H1 (cell line): Measurements from ENCODE around the gene TOB1. TPM values are rescaled to one million over a fixed set of nuclear protein-coding genes. Genes with fewer than 3 reads are reported as not detected.

Source experiments
- CTCF ChIA-PET: fragments of 300-600 bp; sonication (Branson Sonifier 250); formaldehyde crosslinking; loops from one replicate; lab custom pipeline; 2021; ENCODE audit not compliant: partially characterized antibody; lab: Charles Lee
- POLR2A ChIA-PET: fragments of 300-600 bp; sonication (Branson Sonifier 250); formaldehyde crosslinking; loops from one replicate; lab custom pipeline; 2021; ENCODE audit warnings: inconsistent platforms; ENCODE audit not compliant: partially characterized antibody; lab: Charles Lee
- DNase-seq, 2 experiments: peaks; one replicate each; pipeline versions ENCODE4 v3.0.0 to v3.0.0-alpha.2; 2010 to 2022; ENCODE audit warnings: low spot score in 2 of 2, low read depth in 1 of 2, mixed read lengths in 1 of 2
- FAIRE-seq: peaks from 2 replicates; lab custom pipeline; 2011; peaks lifted over from hg19 to GRCh38; lab: Jason Lieb, UNC
- H2AFZ ChIP-seq: 2 replicates; pipeline ENCODE4 v1.8.1; 2012; ENCODE audit warnings: low read length, inconsistent platforms
- H2AK5ac ChIP-seq: 2 replicates; pipeline ENCODE4 v1.6.1; 2013; ENCODE audit warnings: low read depth, low read length
- H2BK120ac ChIP-seq: replicated peaks from 2 replicates; pipeline ENCODE3; 2013; ENCODE audit warnings: low read depth, low read length, inconsistent platforms
- H2BK12ac ChIP-seq: 2 replicates; pipeline ENCODE4 v1.6.1; 2013; ENCODE audit warnings: low read depth, low read length
- H2BK15ac ChIP-seq: 2 replicates; pipeline ENCODE4 v1.6.1; 2013; ENCODE audit warnings: low read length
- H2BK20ac ChIP-seq: 2 replicates; pipeline ENCODE4 v1.6.1; 2013; ENCODE audit warnings: low read length
- H2BK5ac ChIP-seq: 2 replicates; pipeline ENCODE4 v1.6.1; 2013; ENCODE audit warnings: low read depth, low read length
- H3K14ac ChIP-seq: 2 replicates; pipeline ENCODE4 v1.6.1; 2013; ENCODE audit warnings: inconsistent platforms; ENCODE audit not compliant: insufficient read length
- H3K18ac ChIP-seq: 2 replicates; pipeline ENCODE4 v1.6.1; 2013; ENCODE audit warnings: low read length; ENCODE audit errors: extremely low read depth
- H3K23ac ChIP-seq: 2 replicates; pipeline ENCODE4 v1.6.1; 2013; ENCODE audit warnings: inconsistent platforms; ENCODE audit not compliant: insufficient read length
- H3K23me2 ChIP-seq: 2 replicates; pipeline ENCODE4 v1.6.1; 2013; ENCODE audit warnings: low read depth, low read length
- H3K27ac ChIP-seq: 2 replicates; pipeline ENCODE4 v1.6.1; 2011; ENCODE audit warnings: low read depth, low read length, inconsistent platforms
- H3K27me3 ChIP-seq, 4 experiments: replicated peaks in 1 of 4; 1 replicate in 1 of 4; 2 replicates in 3 of 4; pipeline versions ENCODE4 v1.6.1 to v1.8.1; 2011 to 2013; ENCODE audit warnings: low read length in 3 of 4, mild to moderate bottlenecking in 3 of 4, inconsistent platforms in 2 of 4, mixed read lengths in 2 of 4, moderate library complexity in 1 of 4; ENCODE audit not compliant: control insufficient read depth in 3 of 4, insufficient read depth in 3 of 4; ENCODE audit errors: extremely low read depth in 1 of 4
- H3K36me3 ChIP-seq, 4 experiments: 2 replicates each; pipeline versions ENCODE4 v1.6.1 to v1.8.1; 2011 to 2013; ENCODE audit warnings: mild to moderate bottlenecking in 4 of 4, low read length in 3 of 4, moderate library complexity in 2 of 4, control low read depth in 1 of 4, inconsistent platforms in 1 of 4; ENCODE audit not compliant: insufficient read depth in 4 of 4, control insufficient read depth in 2 of 4
- H3K4ac ChIP-seq: replicated peaks from 2 replicates; pipeline ENCODE3; 2013; ENCODE audit warnings: low read length, low read depth, mixed read lengths, inconsistent platforms; ENCODE audit not compliant: insufficient read length
- H3K4me1 ChIP-seq, 4 experiments: replicated peaks in 1 of 4; 1 replicate in 1 of 4; 2 replicates in 3 of 4; pipeline versions ENCODE4 v1.6.1 to v1.8.1; 2011 to 2013; ENCODE audit warnings: low read length in 3 of 4, inconsistent platforms in 2 of 4, mixed read lengths in 1 of 4; ENCODE audit not compliant: insufficient read depth in 4 of 4, control insufficient read depth in 3 of 4
- H3K4me2 ChIP-seq, 2 experiments: 2 replicates each; pipeline versions ENCODE4 v1.6.1 to v1.8.1; 2011 to 2013; ENCODE audit warnings: low read depth in 2 of 2, low read length in 2 of 2, control low read depth in 1 of 2, inconsistent platforms in 1 of 2, mild to moderate bottlenecking in 1 of 2; ENCODE audit not compliant: insufficient read depth in 1 of 2
- H3K4me3 ChIP-seq, 4 experiments: fragments of 200-600, 300-600 bp in 1 of 4; sonication (generic), shearing (Covaris generic), sonication (Bioruptor Twin) in 1 of 4; 2 replicates each; pipeline versions ENCODE4 v1.5.1 to v1.8.1; 2011 to 2016; ENCODE audit warnings: low read length in 4 of 4, low read depth in 3 of 4, control low read depth in 2 of 4, inconsistent platforms in 2 of 4, mild to moderate bottlenecking in 2 of 4, mixed read lengths in 1 of 4, moderate library complexity in 1 of 4; ENCODE audit not compliant: insufficient read depth in 2 of 4; ENCODE audit errors: extremely low read depth in 1 of 4
- H3K56ac ChIP-seq: replicated peaks from 2 replicates; pipeline ENCODE3; 2013; ENCODE audit warnings: low read depth, mild to moderate bottlenecking, mixed read lengths, low read length, inconsistent platforms; ENCODE audit not compliant: insufficient read length
- H3K79me1 ChIP-seq: 2 replicates; pipeline ENCODE4 v1.6.1; 2013; ENCODE audit warnings: low read depth, low read length, control low read depth
- H3K79me2 ChIP-seq, 2 experiments: 2 replicates each; pipeline versions ENCODE4 v1.6.1 to v1.8.1; 2012 to 2013; ENCODE audit warnings: low read length in 2 of 2, mild to moderate bottlenecking in 2 of 2, inconsistent platforms in 1 of 2; ENCODE audit not compliant: insufficient read depth in 2 of 2, control insufficient read depth in 1 of 2
- H3K9ac ChIP-seq, 4 experiments: replicated peaks in 1 of 4; 1 replicate in 1 of 4; 2 replicates in 3 of 4; pipeline versions ENCODE4 v1.6.1 to v1.8.1; 2011 to 2013; ENCODE audit warnings: low read depth in 3 of 4, low read length in 3 of 4, control low read depth in 2 of 4, mild to moderate bottlenecking in 2 of 4, moderate library complexity in 2 of 4, inconsistent platforms in 1 of 4; ENCODE audit errors: extremely low read depth in 1 of 4
- H3K9me3 ChIP-seq, 2 experiments: 2 replicates each; pipeline versions ENCODE4 v1.6.1 to v1.8.1; 2012 to 2013; ENCODE audit warnings: mild to moderate bottlenecking in 2 of 2, moderate library complexity in 2 of 2, control low read depth in 1 of 2, inconsistent platforms in 1 of 2, low read depth in 1 of 2, low read length in 1 of 2, mixed read lengths in 1 of 2; ENCODE audit not compliant: insufficient read depth in 2 of 2
- H4K20me1 ChIP-seq, 2 experiments: replicated peaks in 1 of 2; 2 replicates each; pipeline versions ENCODE3 to v1.8.1; 2011 to 2013; ENCODE audit warnings: inconsistent platforms in 2 of 2, low read length in 2 of 2, mild to moderate bottlenecking in 1 of 2; ENCODE audit not compliant: insufficient read depth in 2 of 2, control insufficient read depth in 1 of 2
- H4K5ac ChIP-seq: 2 replicates; pipeline ENCODE4 v1.6.1; 2013; ENCODE audit warnings: low read length, low read depth, mixed read lengths, inconsistent platforms; ENCODE audit not compliant: insufficient read length
- H4K8ac ChIP-seq: 2 replicates; pipeline ENCODE4 v1.8.0; 2013; ENCODE audit warnings: mild to moderate bottlenecking, moderate library complexity, low read length, inconsistent platforms; ENCODE audit not compliant: insufficient read depth; ENCODE audit errors: extremely low read depth
- H4K91ac ChIP-seq: replicated peaks from 2 replicates; pipeline ENCODE3; 2013; ENCODE audit warnings: low read length, mixed read lengths, inconsistent platforms; ENCODE audit not compliant: insufficient read length
- BRCA1 ChIP-seq: IDR thresholded peaks from 2 replicates; pipeline ENCODE4 v1.6.1; 2012; ENCODE audit warnings: low read depth, low read length, improper control_type of control experiment
- CTBP2 ChIP-seq: IDR thresholded peaks from 2 replicates; pipeline ENCODE4 v1.7.0; 2011; ENCODE audit warnings: borderline replicate concordance, mild to moderate bottlenecking, moderate library complexity, mixed read lengths, low read length; ENCODE audit not compliant: insufficient read depth, insufficient read length
- JUND ChIP-seq: IDR thresholded peaks from 2 replicates; pipeline ENCODE4 v1.6.1; 2011; ENCODE audit warnings: mild to moderate bottlenecking, improper control_type of control experiment, low read length
- KDM1A ChIP-seq: fragments of 200-600, 300-600 bp; sonication (generic); IDR thresholded peaks from 2 replicates; pipeline ENCODE4 v1.7.1; 2016; ENCODE audit warnings: mild to moderate bottlenecking, low read length, borderline replicate concordance
- KDM4A ChIP-seq: IDR thresholded peaks from one replicate; pipeline ENCODE4 v1.7.1; 2012; ENCODE audit warnings: low read depth, mild to moderate bottlenecking, moderate library complexity, low read length, inconsistent platforms; ENCODE audit not compliant: severe bottlenecking
- POLR2A ChIP-seq, 2 experiments: IDR thresholded peaks; 1 replicate in 1 of 2; 2 replicates in 1 of 2; pipeline ENCODE4 v1.6.1; 2011; ENCODE audit warnings: low read depth in 2 of 2, low read length in 2 of 2, mild to moderate bottlenecking in 2 of 2; ENCODE audit errors: control extremely low read depth in 1 of 2
- RNF2 ChIP-seq: fragments of 200-900, 300-1000 bp; sonication (generic); IDR thresholded peaks from 2 replicates; pipeline ENCODE4 v1.7.1; 2016; ENCODE audit warnings: borderline replicate concordance, low read depth, mild to moderate bottlenecking, antibody characterized with exemption, low read length; ENCODE audit not compliant: poor library complexity, severe bottlenecking; ENCODE audit errors: missing control alignments
- RXRA ChIP-seq: IDR thresholded peaks from 2 replicates; pipeline ENCODE4 v1.6.1; 2011; ENCODE audit warnings: low read depth, mild to moderate bottlenecking, low read length, moderate library complexity; ENCODE audit not compliant: insufficient read depth
- SIN3A ChIP-seq, 2 experiments: IDR thresholded peaks in 1 of 2; conservative IDR thresholded peaks in 1 of 2; 2 replicates each; pipeline ENCODE4 v1.6.1; 2011 to 2012; ENCODE audit warnings: low read length in 2 of 2, improper control_type of control experiment in 1 of 2, low read depth in 1 of 2, mild to moderate bottlenecking in 1 of 2
- SP1 ChIP-seq: IDR thresholded peaks from 2 replicates; pipeline ENCODE4 v1.6.1; 2011; ENCODE audit warnings: low read depth, low read length
- SP4 ChIP-seq: IDR thresholded peaks from 2 replicates; pipeline ENCODE4 v1.6.1; 2012; ENCODE audit warnings: low read length, inconsistent platforms
- SRF ChIP-seq: IDR thresholded peaks from 2 replicates; pipeline ENCODE4 v1.6.1; 2011; ENCODE audit warnings: mild to moderate bottlenecking, low read depth, low read length, moderate library complexity
- TBP ChIP-seq: IDR thresholded peaks from 2 replicates; pipeline ENCODE4 v1.6.1; 2011; ENCODE audit warnings: low read depth, low read length, improper control_type of control experiment
- TEAD4 ChIP-seq: IDR thresholded peaks from 2 replicates; pipeline ENCODE4 v1.6.1; 2012; ENCODE audit warnings: low read depth, low read length, inconsistent platforms, mixed read lengths
- WGBS, 2 experiments: shearing (Covaris generic) in 1 of 2; methylation state at CpG; one replicate each; pipeline versions ENCODE4 v1.1.6 to v1.1.7; 2013 to 2015; ENCODE audit warnings: low lambda C conversion rate in 2 of 2, mixed read lengths in 2 of 2, inconsistent platforms in 1 of 2, low coverage in 1 of 2, missing lambda C conversion rate in 1 of 2; ENCODE audit not compliant: insufficient replicate concordance in 2 of 2, insufficient coverage in 1 of 2, insufficient read length in 1 of 2; ENCODE audit errors: extremely low coverage in 1 of 2, missing lambda C conversion rate in 1 of 2; 5-methylcytosine and 5-hydroxymethylcytosine counted together
- polyA plus RNA-seq, 7 experiments: library from polyadenylated mRNA; depleted of rRNA in 3 of 7; stranded (reverse) in 5 of 7; unstranded in 2 of 7; fragments of >200 nt in 5 of 7; fragments of 200-250 nt in 2 of 7; gene quantifications; 1 replicate in 5 of 7; 2 replicates in 1 of 7; 4 replicates in 1 of 7; pipeline versions ENCODE4 v1.2.1 to v1.2.3, GENCODE V29; 2011 to 2013; ENCODE audit warnings: missing spikeins in 2 of 7, mixed read lengths in 2 of 7
- total RNA-seq: library from RNA; stranded (reverse); fragmentation: NEBNext Ultra II Directional; extraction: Animal tissue kit (Norgen Biotek cat#: 25700); gene quantifications from 2 replicates; pipeline ENCODE4 v1.2.1, GENCODE V29; 2021

Gene TOB1
- total and polyA plus RNA-seq, 2 of the 8 experiments (the other 6 are each of a cell fraction or from before 2014, with no cell fraction given), result 14.4 to 20.8 TPM

DNA sequence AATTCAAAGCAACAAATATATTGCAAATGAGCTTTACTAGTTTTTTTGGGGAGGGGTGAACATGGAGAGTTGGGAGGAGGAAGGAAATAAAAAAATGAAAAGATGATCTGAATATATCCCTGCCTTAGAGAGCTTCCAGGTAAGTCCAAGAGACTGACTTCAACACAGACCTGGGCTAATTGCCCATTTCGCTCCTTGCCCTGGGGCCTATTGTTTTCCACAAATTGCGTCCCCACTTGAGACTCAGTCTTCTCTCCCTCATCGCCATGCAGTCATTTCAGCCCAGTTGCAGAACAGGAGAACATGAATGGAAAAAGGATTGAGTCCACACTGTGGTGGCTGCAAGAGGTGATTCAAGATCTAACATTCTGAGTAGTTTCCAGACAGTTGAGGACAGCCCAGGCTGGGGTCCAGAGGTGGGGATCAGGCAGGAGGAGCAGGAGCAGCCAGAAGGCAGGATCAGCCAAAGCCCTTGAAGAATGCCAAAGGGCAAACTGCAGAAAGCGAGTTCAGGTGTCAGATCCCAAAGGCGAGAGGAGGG lies 21.6 kb upstream of the TOB1 start:
- Histone ChIP-seq H2BK5ac (no peak overlapping the region), H4K20me1 (no peaks in the 10 kb centered on the region), H4K8ac (no peak overlapping the region), H3K27ac (no peak overlapping the region), H4K5ac (no peak overlapping the region), H3K18ac (peak overlapping the region; percentile 66; the same call in 1 of the 2 replicates), H2AFZ (no peak overlapping the region), H3K79me2 (no peaks in the 10 kb centered on the region), H3K9ac (no peak overlapping the region), H3K9me3 (no peaks in the 10 kb centered on the region), H2BK12ac (no peak overlapping the region), H3K4me2 (no peak overlapping the region), H4K91ac (no peak overlapping the region), H3K23ac (no peak overlapping the region), H2BK120ac (no peak overlapping the region), H3K14ac (no peak overlapping the region), H2BK15ac (peak overlapping the region; percentile 62; the same call in 1 of the 2 replicates), H3K79me1 (no peaks in the 10 kb centered on the region), H3K56ac (no peak overlapping the region), H2AK5ac (no peak overlapping the region), H3K23me2 (no peaks in the 10 kb centered on the region), H3K36me3 (no peaks in the 10 kb centered on the region), H2BK20ac (0 out of 2 replicates have a peak overlapping the region, but pooled peaks have one; percentile 21), H3K4ac (no peak overlapping the region), H3K4me1 (peaks cover 6 to 17% (median 12%) of the 10 kb centered on the region in 4 experiments), H3K4me3 (no peak overlapping the region), H3K27me3 (no peaks in the 10 kb centered on the region)
- no peak for FAIRE-seq
- POLR2A ChIA-PET, result interaction anchor here (0.6 to 7.5 kb wide), 5 partner anchors 22 to 218 kb away, joined by 3 to 72 read pairs (median 4); partner anchors contain the start of gene TOB1
- CTCF ChIA-PET, result interaction anchor here (0.6 to 2.0 kb wide), 14 partner anchors 9 to 120 kb away, joined by 3 to 6 read pairs (median 3); partner anchors contain the start of gene ANKRD40CL
- 90% methylated on average over 5 of the region's 5 CpGs; no CpG with 5 or more reads in 1 of the 2 experiments for WGBS, 2 experiments
- DNase-seq, result no peak
- no peak for TF ChIP-seq RXRA
- TF ChIP-seq SRF, result no peak
- TF ChIP-seq JUND, result no peak
- no peak for TF ChIP-seq TBP
- TF ChIP-seq TEAD4, result no peak
- no peak for TF ChIP-seq SP4
- no peak for TF ChIP-seq BRCA1
- TF ChIP-seq KDM1A, result no peak
- TF ChIP-seq KDM4A, result no peak
- TF ChIP-seq CTBP2, result no peak
- TF ChIP-seq POLR2A (IDR thresholded peaks at IDR 0.05; ENCODE audit: control extremely low read depth in 1 of 2, low read depth in 2 of 2, low read length in 2 of 2), result no peak
- TF ChIP-seq RNF2, result no peak
- no peak for TF ChIP-seq SIN3A (conservative IDR thresholded peaks at IDR 0.05 in 1 of 2, IDR thresholded peaks at IDR 0.05 in 1 of 2; ENCODE audit: low read depth in 1 of 2, low read length in 2 of 2)
- TF ChIP-seq SP1, result no peak
